Globus pallidus (tissue), 1 donor: ENCODE measurements around the gene CBX4.

Source experiments
- DNase-seq: peaks from one replicate; pipeline ENCODE4 v3.0.0-alpha.2; 2015; ENCODE audit warnings: low spot score

The CBX4 gene

GRCh38 chr17:79799538-79800324 is 39.5 kb downstream of the CBX4 start:
- no peak for DNase-seq

GRCh38 chr17:79799174-79799537 is 40.1 kb downstream of the CBX4 start:
- no peak for DNase-seq

GRCh38 chr17:79798299-79799173 is 40.7 kb downstream of the CBX4 start:
- no peak for DNase-seq

- no peak for DNase-seq
These were observed 41.5 kb downstream of the CBX4 start for GRCh38 chr17:79797492-79798298.

GRCh38 chr17:79796763-79797491 is 42.3 kb downstream of the CBX4 start, which contains the start of gene CBX8:
Gene CBX8, minus strand, starts transcription at chr17:79797077. Its CDS starts 79 bp downstream, at chr17:79796998.
- DNase-seq: peak; percentile 99

- peak; percentile 37 for DNase-seq
These were observed 42.8 kb downstream of the CBX4 start for GRCh38 chr17:79796444-79796762.

GRCh38 chr17:79795795-79796443 is 43.3 kb downstream of the CBX4 start:
- DNase-seq: no peak

- no peak for DNase-seq
These were observed 44.4 kb downstream of the CBX4 start for GRCh38 chr17:79794659-79795511.

- no peak for DNase-seq
These were observed 45.3 kb downstream of the CBX4 start for GRCh38 chr17:79793924-79794304.

GRCh38 chr17:79792984-79793923 is 46.0 kb downstream of the CBX4 start:
- DNase-seq: no peak

GRCh38 chr17:79792341-79792871 is 46.8 kb downstream of the CBX4 start:
- DNase-seq: no peak

GRCh38 chr17:79791735-79792161 is 47.5 kb downstream of the CBX4 start:
- no peak for DNase-seq

- no peak for DNase-seq
These were observed 48.2 kb downstream of the CBX4 start for GRCh38 chr17:79790805-79791734.

- DNase-seq: no peak
These were observed 49.1 kb downstream of the CBX4 start for GRCh38 chr17:79789943-79790804.

GRCh38 chr17:79788989-79789942 is 50.0 kb downstream of the CBX4 start:
- no peak for DNase-seq
